Stimulated activated CD8-positive, alpha-beta memory T cell treated with anti-CD3 and anti-CD28 coated beads, Interleukin-2, amount 100 ng/mL, for 1 hour (primary cell): Measurements from ENCODE around the gene PAGR1.

Experiments
- DNase-seq, 2 donors: peaks; one replicate each; pipeline ENCODE4 v3.0.0-alpha.2; 2020; ENCODE audit warnings: low read depth in 2 of 2

Gene PAGR1

GRCh38 chr16:29837841-29838240, 21.9 kb downstream of the PAGR1 start:
- no peak for DNase-seq

- DNase-seq: no peak
Measured at GRCh38 chr16:29839822-29840221, 23.9 kb downstream of the PAGR1 start.

- DNase-seq: no peak
Measured at GRCh38 chr16:29840240-29840639, 24.3 kb downstream of the PAGR1 start.

GRCh38 chr16:29841631-29842030, 25.7 kb downstream of the PAGR1 start:
- no peak for DNase-seq

- no peak for DNase-seq
Measured at GRCh38 chr16:29842732-29843346, 26.9 kb downstream of the PAGR1 start.

- no peak for DNase-seq
Measured at GRCh38 chr16:29843931-29844330, 28.0 kb downstream of the PAGR1 start.

- no peak for DNase-seq
Measured at GRCh38 chr16:29844575-29845331, 28.8 kb downstream of the PAGR1 start.

GRCh38 chr16:29845656-29846055, 29.7 kb downstream of the PAGR1 start:
- DNase-seq: no peak

- peak; percentile 62 to 72 for DNase-seq
Measured at GRCh38 chr16:29848420-29849297, 32.7 kb downstream of the PAGR1 start.

- DNase-seq: no peak
Measured at GRCh38 chr16:29849505-29849904, 33.6 kb downstream of the PAGR1 start.

- DNase-seq: no peak
Measured at GRCh38 chr16:29850998-29851397, 35.0 kb downstream of the PAGR1 start.

GRCh38 chr16:29852654-29853053, 36.7 kb downstream of the PAGR1 start:
- DNase-seq: no peak

GRCh38 chr16:29854520-29855100, 38.7 kb downstream of the PAGR1 start:
- no peak for DNase-seq

- no peak for DNase-seq
Measured at GRCh38 chr16:29857133-29857760, 41.3 kb downstream of the PAGR1 start.

GRCh38 chr16:29858149-29858849, 42.3 kb downstream of the PAGR1 start:
- DNase-seq: no peak

- DNase-seq: no peak
Measured at GRCh38 chr16:29858974-29859373, 43.0 kb downstream of the PAGR1 start.

GRCh38 chr16:29860218-29860617, 44.3 kb downstream of the PAGR1 start:
- DNase-seq: no peak

GRCh38 chr16:29862383-29862883, 46.5 kb downstream of the PAGR1 start:
- DNase-seq: no peak

GRCh38 chr16:29862884-29863668, 47.1 kb downstream of the PAGR1 start, which contains the start of gene CDIPT:
CDIPT (minus strand) TSS chr16:29863226; CDS start chr16:29862857, 369 bp downstream.
- DNase-seq: peak; percentile 84 to 87

GRCh38 chr16:29863669-29863984, 47.7 kb downstream of the PAGR1 start:
- no peak for DNase-seq
